ENCODE data around the gene NR1H4.
"Not testable (repeated sequence)": the region's sequence is repeated elsewhere in the genome, so short reads cannot be mapped to it uniquely, and the experiment has no call there.

Gene NR1H4

DNA sequence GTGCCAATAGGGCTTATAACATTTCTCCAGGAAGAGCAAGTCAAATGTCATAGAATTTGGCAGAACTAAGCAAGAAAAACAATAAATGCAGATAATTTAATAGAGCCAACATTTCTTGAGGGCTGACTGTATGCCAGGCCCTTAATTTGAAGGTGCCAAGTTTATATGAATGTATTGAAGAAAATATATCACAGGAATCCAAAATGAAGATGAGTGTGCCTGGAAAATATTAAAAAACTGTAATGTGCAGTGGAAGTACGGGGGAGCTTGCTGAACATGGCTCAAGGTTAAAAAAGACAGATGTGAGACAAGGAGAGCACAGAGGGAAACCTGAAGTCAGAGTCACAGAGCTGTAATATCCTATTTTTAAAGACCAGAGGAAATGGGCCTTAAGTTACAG, 16.4 kb downstream of the NR1H4 start:
- 67 to 89% methylated on average over 1 of the region's 1 CpG for WGBS, 2 experiments (ENCODE audit: insufficient coverage in 2 of 2)
- Histone ChIP-seq H3K27ac (ENCODE audit: low read depth, low read length, severe bottlenecking) (no peak overlapping the region), H3K4me1 (ENCODE audit: control insufficient read depth, insufficient read depth, low read length, poor library complexity, severe bottlenecking) (no peaks in the 10 kb centered on the region), H3K36me3 (ENCODE audit: control insufficient read depth, insufficient read depth, low read length) (no peaks in the 10 kb centered on the region), H3K9me3 (ENCODE audit: control insufficient read depth, low read length) (no peaks in the 10 kb centered on the region), H3K4me3 (ENCODE audit: extremely low read depth, insufficient read depth, low read length, poor library complexity, severe bottlenecking) (no peak overlapping the region)

DNA sequence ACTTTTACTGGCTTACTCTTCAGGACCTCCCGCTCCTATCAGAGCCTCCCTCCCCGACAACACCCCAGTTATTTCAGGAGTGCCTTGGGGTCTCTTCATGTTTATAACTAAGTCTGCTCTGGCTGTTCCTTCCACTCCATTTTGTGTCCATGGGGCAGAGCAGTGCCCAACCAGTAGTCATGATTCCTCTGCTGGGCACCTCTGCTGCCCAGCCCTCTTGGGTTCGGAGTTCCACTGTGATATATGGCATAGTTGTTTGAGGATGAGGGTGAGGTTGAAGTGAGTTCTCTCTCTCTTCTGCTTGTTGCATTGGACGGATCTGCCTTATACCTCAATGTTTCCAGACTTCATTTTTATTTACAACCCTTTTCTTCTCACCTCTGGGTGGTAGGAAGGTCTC, 17.4 kb downstream of the NR1H4 start:
- Histone ChIP-seq H3K27ac (ENCODE audit: low read depth, low read length, severe bottlenecking) (no peak overlapping the region), H3K9me3 (ENCODE audit: control insufficient read depth, low read length) (no peaks in the 10 kb centered on the region), H3K4me1 (ENCODE audit: control insufficient read depth, insufficient read depth, low read length, poor library complexity, severe bottlenecking) (no peaks in the 10 kb centered on the region), H3K36me3 (ENCODE audit: control insufficient read depth, insufficient read depth, low read length) (no peaks in the 10 kb centered on the region), H3K4me3 (ENCODE audit: extremely low read depth, insufficient read depth, low read length, poor library complexity, severe bottlenecking) (no peak overlapping the region)
- 86 to 93% methylated on average over 2 of the region's 4 CpGs for WGBS, 2 experiments (ENCODE audit: insufficient coverage in 2 of 2)

DNA sequence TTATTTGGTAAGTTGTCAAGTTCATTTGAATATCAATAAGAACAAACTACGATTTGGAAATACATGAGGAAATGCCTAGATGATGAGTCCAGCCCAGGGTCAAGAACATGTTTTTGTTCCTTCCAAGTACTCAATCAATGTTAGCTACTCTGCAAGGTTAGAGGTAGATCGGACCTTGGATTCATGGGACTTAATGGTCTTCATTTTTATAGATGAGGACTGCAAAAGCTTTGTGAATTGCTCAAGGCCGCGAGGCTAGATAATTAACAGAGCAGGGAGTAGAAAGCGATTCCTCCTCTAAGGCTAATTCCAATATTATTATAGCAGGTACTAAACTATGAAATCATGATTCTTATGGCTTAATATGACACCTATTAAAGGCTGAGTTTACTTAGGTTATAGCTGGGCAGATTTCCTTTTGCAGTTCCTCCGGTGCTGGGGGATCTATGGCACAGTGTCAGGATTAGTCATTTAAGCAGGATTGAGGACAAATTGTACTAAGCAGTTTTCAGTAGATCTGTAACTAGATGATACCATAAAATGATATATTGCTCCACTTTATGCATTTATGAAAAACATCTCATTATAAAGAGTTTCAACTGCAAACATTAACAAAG, 19.8 kb downstream of the NR1H4 start:
- WGBS, 2 experiments (ENCODE audit: insufficient coverage in 2 of 2), result 73 to 85% methylated on average over 2 of the region's 6 CpGs
- Histone ChIP-seq H3K27ac (ENCODE audit: low read depth, low read length, severe bottlenecking) (no peak overlapping the region), H3K9me3 (ENCODE audit: control insufficient read depth, low read length) (no peaks in the 10 kb centered on the region), H3K4me3 (ENCODE audit: extremely low read depth, insufficient read depth, low read length, poor library complexity, severe bottlenecking) (no peak overlapping the region), H3K36me3 (ENCODE audit: control insufficient read depth, insufficient read depth, low read length) (no peaks in the 10 kb centered on the region), H3K4me1 (ENCODE audit: control insufficient read depth, insufficient read depth, low read length, poor library complexity, severe bottlenecking) (no peaks in the 10 kb centered on the region)

DNA sequence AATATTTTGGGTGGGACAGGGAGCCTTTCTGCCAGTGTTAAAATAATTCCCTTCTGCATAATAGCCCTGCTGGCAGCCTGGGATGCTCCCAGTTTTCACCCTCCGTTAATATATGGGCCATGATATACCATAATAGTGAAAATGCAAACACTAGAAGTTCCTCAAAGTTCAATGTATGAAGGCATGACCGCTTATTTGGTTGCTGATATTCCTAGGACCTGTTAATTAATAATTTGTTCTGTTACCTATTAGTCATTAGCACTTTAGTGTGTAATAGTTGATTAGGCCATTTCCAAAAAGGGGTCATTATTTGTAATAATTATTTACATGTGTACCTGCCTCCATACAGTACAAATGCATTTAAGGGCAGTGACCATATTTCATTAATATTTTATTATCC, 20.4 kb downstream of the NR1H4 start:
- Histone ChIP-seq H3K4me1 (ENCODE audit: control insufficient read depth, insufficient read depth, low read length, poor library complexity, severe bottlenecking) (no peaks in the 10 kb centered on the region), H3K27ac (ENCODE audit: low read depth, low read length, severe bottlenecking) (no peak overlapping the region), H3K9me3 (ENCODE audit: control insufficient read depth, low read length) (no peaks in the 10 kb centered on the region), H3K4me3 (ENCODE audit: extremely low read depth, insufficient read depth, low read length, poor library complexity, severe bottlenecking) (no peak overlapping the region), H3K36me3 (ENCODE audit: control insufficient read depth, insufficient read depth, low read length) (no peaks in the 10 kb centered on the region)
- WGBS, 2 experiments (ENCODE audit: insufficient coverage in 2 of 2), result 83% methylated on average over 1 of the region's 2 CpGs; no CpG with 5 or more reads in 1 of the 2 experiments

DNA sequence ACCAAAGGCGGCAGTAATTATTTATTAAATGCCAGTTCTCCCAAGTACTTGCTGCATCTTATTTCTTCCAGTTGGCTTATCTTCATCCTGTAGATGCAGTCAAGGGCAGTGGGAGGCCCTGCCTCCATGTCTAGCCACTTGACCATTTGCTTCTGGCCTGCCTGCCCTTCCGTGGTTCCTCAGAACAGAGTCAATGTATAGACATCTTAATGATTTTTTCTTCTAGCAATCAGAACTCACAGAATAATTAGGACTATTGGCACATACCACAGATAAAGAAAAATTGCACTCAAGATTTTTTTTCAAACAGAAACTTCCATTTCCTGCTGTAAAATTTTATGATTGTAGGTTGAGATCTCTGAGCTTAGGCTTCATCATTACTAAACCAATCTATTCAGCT, 20.9 kb downstream of the NR1H4 start:
- H3K4me3 ChIP-seq (ENCODE audit: extremely low read depth, insufficient read depth, low read length, poor library complexity, severe bottlenecking), result no peak overlapping the region
- 100% methylated on average over 1 to 2 of the region's 2 CpGs for WGBS, 2 experiments (ENCODE audit: insufficient coverage in 2 of 2)
- no peaks in the 10 kb centered on the region for H3K9me3 ChIP-seq (ENCODE audit: control insufficient read depth, low read length)
- H3K4me1 ChIP-seq (ENCODE audit: control insufficient read depth, insufficient read depth, low read length, poor library complexity, severe bottlenecking), result no peaks in the 10 kb centered on the region
- H3K36me3 ChIP-seq (ENCODE audit: control insufficient read depth, insufficient read depth, low read length), result no peaks in the 10 kb centered on the region
- no peak overlapping the region for H3K27ac ChIP-seq (ENCODE audit: low read depth, low read length, severe bottlenecking)

DNA sequence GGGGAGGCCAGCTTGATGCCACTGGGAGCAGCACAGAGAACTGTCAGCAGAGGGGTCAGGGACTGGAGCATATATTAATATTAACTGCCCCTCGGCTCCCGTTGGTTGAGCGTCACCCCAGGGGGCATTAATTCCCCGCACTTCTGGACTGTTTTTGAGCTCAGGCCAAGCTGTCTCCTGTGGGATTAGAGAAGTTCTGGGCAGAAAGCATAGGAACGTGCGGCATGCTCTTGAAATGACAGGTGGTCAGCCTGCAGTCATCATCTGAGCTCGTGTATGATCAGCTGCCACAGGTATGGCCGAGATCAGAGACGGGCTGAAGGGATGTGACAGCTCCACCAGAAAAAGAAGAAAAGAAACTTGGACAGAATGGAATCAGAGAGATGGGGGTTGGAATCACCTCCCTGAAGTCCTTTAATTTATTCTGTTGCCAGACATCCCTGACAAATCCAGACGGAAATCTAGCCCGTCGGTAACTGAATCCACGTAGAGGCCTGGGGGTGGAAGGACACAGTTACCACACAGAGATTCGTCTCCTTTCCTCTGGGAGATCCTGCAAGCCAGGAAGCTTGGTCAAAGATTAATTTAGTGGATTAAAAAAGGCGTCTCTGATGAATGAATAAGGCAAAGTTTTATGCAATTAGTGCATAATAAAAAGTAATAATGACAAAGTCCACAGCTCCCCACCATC, 23.6 kb downstream of the NR1H4 start:
- H3K4me1 ChIP-seq (ENCODE audit: control insufficient read depth, insufficient read depth, low read length, poor library complexity, severe bottlenecking), result no peaks in the 10 kb centered on the region
- no peak overlapping the region for H3K4me3 ChIP-seq (ENCODE audit: extremely low read depth, insufficient read depth, low read length, poor library complexity, severe bottlenecking)
- 89 to 94% methylated on average over 14 of the region's 15 CpGs for WGBS, 2 experiments (ENCODE audit: insufficient coverage in 2 of 2)
- H3K9me3 ChIP-seq (ENCODE audit: control insufficient read depth, low read length), result no peaks in the 10 kb centered on the region
- no peaks in the 10 kb centered on the region for H3K36me3 ChIP-seq (ENCODE audit: control insufficient read depth, insufficient read depth, low read length)
- H3K27ac ChIP-seq (ENCODE audit: low read depth, low read length, severe bottlenecking), result no peak overlapping the region

DNA sequence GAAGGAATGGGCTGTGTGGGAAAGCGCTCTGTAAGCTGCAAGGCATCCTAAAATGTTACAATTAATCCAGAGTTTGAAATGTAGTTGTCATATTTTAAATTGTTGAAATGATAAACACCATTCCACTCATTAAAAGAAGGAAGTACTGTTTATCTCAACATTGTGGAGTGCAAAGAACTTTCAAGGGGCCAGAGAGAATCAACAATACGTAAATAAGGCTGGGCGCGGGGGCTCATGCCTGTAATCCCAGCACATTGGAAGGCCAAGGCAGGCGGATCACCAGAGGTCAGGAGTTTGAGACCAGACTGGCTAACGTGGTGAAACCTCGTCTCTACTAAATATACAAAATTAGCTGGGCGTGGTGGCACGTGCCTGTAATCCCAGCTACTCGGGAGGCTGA, 24.5 kb downstream of the NR1H4 start:
- Histone ChIP-seq H3K4me3 (ENCODE audit: extremely low read depth, insufficient read depth, low read length, poor library complexity, severe bottlenecking) (no peak overlapping the region), H3K27ac (ENCODE audit: low read depth, low read length, severe bottlenecking) (no peak overlapping the region), H3K36me3 (ENCODE audit: control insufficient read depth, insufficient read depth, low read length) (no peaks in the 10 kb centered on the region), H3K4me1 (ENCODE audit: control insufficient read depth, insufficient read depth, low read length, poor library complexity, severe bottlenecking) (no peaks in the 10 kb centered on the region), H3K9me3 (ENCODE audit: control insufficient read depth, low read length) (no peaks in the 10 kb centered on the region)
- 88 to 94% methylated on average over 6 to 9 of the region's 10 CpGs for WGBS, 2 experiments (ENCODE audit: insufficient coverage in 2 of 2)

DNA sequence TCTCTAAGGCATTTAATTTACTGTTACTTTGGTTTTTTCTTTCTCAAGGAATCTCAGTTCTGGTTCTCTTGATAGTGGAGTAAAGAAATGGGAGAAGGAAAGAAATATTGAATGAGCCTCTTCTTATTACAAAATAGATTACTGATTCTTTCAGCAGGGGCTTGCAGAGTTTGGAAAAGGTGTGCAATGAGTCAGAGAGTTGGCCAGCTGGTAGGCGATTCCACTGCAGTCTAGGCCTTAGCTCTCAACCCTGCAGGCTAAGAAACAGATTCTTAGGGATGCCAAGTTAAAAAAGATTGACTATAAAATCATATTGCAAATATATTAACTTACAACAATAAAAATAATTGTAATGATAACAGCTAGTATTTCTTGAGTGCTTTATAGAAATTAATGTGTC, 25.8 kb downstream of the NR1H4 start:
- H3K4me1 ChIP-seq (ENCODE audit: control insufficient read depth, insufficient read depth, low read length, poor library complexity, severe bottlenecking), result no peaks in the 10 kb centered on the region
- no peaks in the 10 kb centered on the region for H3K36me3 ChIP-seq (ENCODE audit: control insufficient read depth, insufficient read depth, low read length)
- 100% methylated on average over 1 of the region's 1 CpG; no CpG with 5 or more reads in 1 of the 2 experiments for WGBS, 2 experiments (ENCODE audit: insufficient coverage in 2 of 2)
- no peaks in the 10 kb centered on the region for H3K9me3 ChIP-seq (ENCODE audit: control insufficient read depth, low read length)
- no peak overlapping the region for H3K4me3 ChIP-seq (ENCODE audit: extremely low read depth, insufficient read depth, low read length, poor library complexity, severe bottlenecking)
- H3K27ac ChIP-seq (ENCODE audit: low read depth, low read length, severe bottlenecking), result no peak overlapping the region

DNA sequence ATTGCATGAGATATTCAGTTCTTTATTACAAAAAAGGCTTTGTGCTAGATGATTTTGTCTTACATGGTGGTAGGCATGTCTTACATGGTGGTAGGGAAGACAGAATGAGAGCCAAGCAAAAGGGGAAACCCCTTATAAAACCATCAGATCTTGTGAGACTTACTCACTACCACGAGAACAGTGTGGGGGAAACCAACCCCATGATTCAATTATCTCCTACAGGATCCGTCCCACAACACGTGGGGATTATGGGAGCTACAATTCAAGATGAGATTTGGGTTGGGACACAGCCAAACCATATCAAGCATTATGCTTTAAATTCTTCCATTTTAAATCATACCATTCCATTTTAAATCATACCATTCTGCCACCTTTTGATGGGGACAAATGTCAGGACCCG, 29.1 kb downstream of the NR1H4 start:
- H3K4me3 ChIP-seq (ENCODE audit: extremely low read depth, insufficient read depth, low read length, poor library complexity, severe bottlenecking); H3K4me1 ChIP-seq (ENCODE audit: control insufficient read depth, insufficient read depth, low read length, poor library complexity, severe bottlenecking); H3K27ac ChIP-seq (ENCODE audit: low read depth, low read length, severe bottlenecking); H3K36me3 ChIP-seq (ENCODE audit: control insufficient read depth, insufficient read depth, low read length); H3K9me3 ChIP-seq (ENCODE audit: control insufficient read depth, low read length): not testable (repeated sequence)
- 83 to 100% methylated on average over 1 to 4 of the region's 4 CpGs for WGBS, 2 experiments (ENCODE audit: insufficient coverage in 2 of 2)

DNA sequence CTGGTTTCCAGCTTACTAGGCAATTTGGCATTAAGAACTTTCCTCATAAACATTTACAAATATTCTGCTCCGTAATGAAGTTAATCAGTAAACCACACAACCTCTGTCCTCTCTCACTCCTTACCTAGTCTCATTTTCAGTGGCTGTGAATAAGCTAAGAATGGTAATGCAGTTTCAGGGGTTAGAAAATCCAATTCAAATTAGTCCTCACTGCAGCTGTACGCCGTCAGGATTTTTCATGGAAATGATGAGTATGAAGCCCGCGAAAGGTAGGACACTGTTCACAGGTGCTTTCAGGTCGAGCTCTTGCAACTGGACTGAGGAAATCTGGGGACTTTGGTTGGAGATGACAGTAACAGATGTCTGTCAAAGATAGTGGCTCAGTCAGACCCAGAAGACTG, 29.6 kb downstream of the NR1H4 start:
- Histone ChIP-seq H3K36me3 (ENCODE audit: control insufficient read depth, insufficient read depth, low read length) (no peaks in the 10 kb centered on the region), H3K4me1 (ENCODE audit: control insufficient read depth, insufficient read depth, low read length, poor library complexity, severe bottlenecking) (no peaks in the 10 kb centered on the region), H3K9me3 (ENCODE audit: control insufficient read depth, low read length) (no peaks in the 10 kb centered on the region), H3K27ac (ENCODE audit: low read depth, low read length, severe bottlenecking) (no peak overlapping the region), H3K4me3 (ENCODE audit: extremely low read depth, insufficient read depth, low read length, poor library complexity, severe bottlenecking) (no peak overlapping the region)
- 91 to 96% methylated on average over 5 of the region's 6 CpGs for WGBS, 2 experiments (ENCODE audit: insufficient coverage in 2 of 2)

DNA sequence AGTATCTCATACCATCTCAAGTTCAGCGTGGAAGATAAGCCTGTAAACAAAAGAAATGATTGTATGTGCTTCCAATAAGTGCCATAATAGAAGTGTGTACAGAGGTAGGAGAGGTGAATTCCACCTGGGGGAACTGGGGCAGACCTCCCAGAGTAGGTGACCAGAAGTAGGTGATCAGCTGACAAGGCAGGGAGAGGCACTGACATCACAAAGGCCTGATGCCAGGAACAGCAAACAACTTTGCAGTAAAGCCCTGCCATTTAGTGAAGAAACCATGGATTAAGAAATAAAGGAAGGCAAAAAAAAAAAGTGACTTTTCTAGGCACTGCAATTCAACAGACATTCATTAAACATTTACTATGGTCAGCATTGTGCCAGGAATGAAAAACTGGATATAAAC, 31.1 kb downstream of the NR1H4 start:
- Histone ChIP-seq H3K27ac (ENCODE audit: low read depth, low read length, severe bottlenecking) (no peak overlapping the region), H3K36me3 (ENCODE audit: control insufficient read depth, insufficient read depth, low read length) (no peaks in the 10 kb centered on the region), H3K4me1 (ENCODE audit: control insufficient read depth, insufficient read depth, low read length, poor library complexity, severe bottlenecking) (no peaks in the 10 kb centered on the region), H3K4me3 (ENCODE audit: extremely low read depth, insufficient read depth, low read length, poor library complexity, severe bottlenecking) (no peak overlapping the region), H3K9me3 (ENCODE audit: control insufficient read depth, low read length) (no peaks in the 10 kb centered on the region)
- no CpG with 5 or more reads among the region's 1 CpG for WGBS, 2 experiments (ENCODE audit: insufficient coverage in 2 of 2)
